ENCODE data around the gene GPHN. TPM values are rescaled to one million over a fixed set of nuclear protein-coding genes. Genes with fewer than 3 reads are reported as not detected.

GPHN gene
- total RNA-seq, 4 donors from 2014 or later: 14.4 to 32.7 (median 21.1) TPM

DNA sequence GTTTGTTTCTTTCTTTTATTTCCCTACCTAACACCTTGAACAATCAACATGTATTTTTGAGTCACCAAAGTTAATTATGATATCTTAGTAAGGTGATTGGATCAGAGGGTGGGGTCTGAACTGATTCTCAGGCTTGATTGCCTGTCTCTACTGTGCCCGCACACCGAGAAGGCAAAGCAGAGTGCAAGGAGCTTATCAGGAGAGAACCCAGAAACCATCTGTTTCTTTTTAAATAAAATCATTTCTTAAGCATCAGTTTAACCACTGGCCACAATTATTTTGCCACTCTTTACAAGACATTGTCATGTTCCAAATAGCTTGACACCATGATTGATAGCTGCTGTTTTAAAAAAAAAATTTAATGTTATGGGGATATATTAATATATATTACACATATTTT lies 684.4 kb downstream of the GPHN start:
- no peaks in the 10 kb centered on the region for H3K4me1 ChIP-seq
- intact Hi-C loops (cut with DNase I): no loop called here
- H3K4me3 ChIP-seq (replicated peaks in 1 of 3): no peak overlapping the region
- WGBS, 2 donors: 93 to 97% methylated on average over 2 of the region's 2 CpGs
- no peaks in the 10 kb centered on the region for H3K36me3 ChIP-seq
- TF ChIP-seq POLR2A (IDR thresholded peaks at IDR 0.05): no peak
- TF ChIP-seq, protein P1, sequence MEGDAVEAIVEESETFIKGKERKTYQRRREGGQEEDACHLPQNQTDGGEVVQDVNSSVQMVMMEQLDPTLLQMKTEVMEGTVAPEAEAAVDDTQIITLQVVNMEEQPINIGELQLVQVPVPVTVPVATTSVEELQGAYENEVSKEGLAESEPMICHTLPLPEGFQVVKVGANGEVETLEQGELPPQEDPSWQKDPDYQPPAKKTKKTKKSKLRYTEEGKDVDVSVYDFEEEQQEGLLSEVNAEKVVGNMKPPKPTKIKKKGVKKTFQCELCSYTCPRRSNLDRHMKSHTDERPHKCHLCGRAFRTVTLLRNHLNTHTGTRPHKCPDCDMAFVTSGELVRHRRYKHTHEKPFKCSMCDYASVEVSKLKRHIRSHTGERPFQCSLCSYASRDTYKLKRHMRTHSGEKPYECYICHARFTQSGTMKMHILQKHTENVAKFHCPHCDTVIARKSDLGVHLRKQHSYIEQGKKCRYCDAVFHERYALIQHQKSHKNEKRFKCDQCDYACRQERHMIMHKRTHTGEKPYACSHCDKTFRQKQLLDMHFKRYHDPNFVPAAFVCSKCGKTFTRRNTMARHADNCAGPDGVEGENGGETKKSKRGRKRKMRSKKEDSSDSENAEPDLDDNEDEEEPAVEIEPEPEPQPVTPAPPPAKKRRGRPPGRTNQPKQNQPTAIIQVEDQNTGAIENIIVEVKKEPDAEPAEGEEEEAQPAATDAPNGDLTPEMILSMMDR (IDR thresholded peaks at IDR 0.05): no peak
- no peaks in the 10 kb centered on the region for H3K9me3 ChIP-seq
- no peaks in the 10 kb centered on the region for H3K27me3 ChIP-seq
- no peak overlapping the region for H3K27ac ChIP-seq
- no peak for DNase-seq

GRCh38 chr14:67195279-67195678 lies 687.3 kb downstream of the GPHN start:
- H3K27ac ChIP-seq: no peak overlapping the region
- no peak for DNase-seq
- H3K27me3 ChIP-seq: no peaks in the 10 kb centered on the region
- no peaks in the 10 kb centered on the region for H3K4me1 ChIP-seq
- H3K9me3 ChIP-seq: no peaks in the 10 kb centered on the region
- H3K36me3 ChIP-seq: no peaks in the 10 kb centered on the region
- TF ChIP-seq, protein P1 (IDR thresholded peaks at IDR 0.05): no peak
- no peak for TF ChIP-seq POLR2A (IDR thresholded peaks at IDR 0.05)
- 80 to 81% methylated on average over 2 of the region's 2 CpGs for WGBS, 2 donors
- intact Hi-C loops (cut with DNase I): no loop called here
- H3K4me3 ChIP-seq (replicated peaks in 1 of 3): no peak overlapping the region

DNA sequence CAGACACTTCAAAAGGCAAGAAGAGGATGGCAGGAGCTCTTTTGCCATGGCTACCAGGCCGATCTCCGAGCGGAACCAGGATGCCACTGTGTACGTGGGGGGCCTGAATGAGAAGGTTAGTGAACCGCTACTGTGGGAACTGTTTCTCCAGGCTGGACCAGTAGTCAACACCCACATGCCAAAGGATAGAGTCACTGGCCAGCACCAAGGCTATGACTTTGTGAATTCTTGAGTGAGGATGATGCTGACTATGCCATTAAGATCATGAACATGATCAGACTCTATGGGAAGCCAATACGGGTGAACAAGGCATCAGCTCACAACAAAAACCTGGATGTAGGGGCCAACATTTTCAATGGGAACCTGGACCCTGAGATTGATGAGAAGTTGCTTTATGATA lies 691.1 kb downstream of the GPHN start:
- no peak overlapping the region for H3K4me3 ChIP-seq (replicated peaks in 1 of 3)
- no peaks in the 10 kb centered on the region for H3K4me1 ChIP-seq
- no peaks in the 10 kb centered on the region for H3K9me3 ChIP-seq
- 93 to 100% methylated on average over 6 of the region's 6 CpGs for WGBS, 2 donors
- H3K36me3 ChIP-seq: no peaks in the 10 kb centered on the region
- H3K27ac ChIP-seq: no peak overlapping the region
- intact Hi-C loops (cut with DNase I): no loop called here
- no peak for TF ChIP-seq POLR2A (IDR thresholded peaks at IDR 0.05)
- TF ChIP-seq, protein P1 (IDR thresholded peaks at IDR 0.05): no peak
- H3K27me3 ChIP-seq: no peaks in the 10 kb centered on the region
- no peak for DNase-seq

DNA sequence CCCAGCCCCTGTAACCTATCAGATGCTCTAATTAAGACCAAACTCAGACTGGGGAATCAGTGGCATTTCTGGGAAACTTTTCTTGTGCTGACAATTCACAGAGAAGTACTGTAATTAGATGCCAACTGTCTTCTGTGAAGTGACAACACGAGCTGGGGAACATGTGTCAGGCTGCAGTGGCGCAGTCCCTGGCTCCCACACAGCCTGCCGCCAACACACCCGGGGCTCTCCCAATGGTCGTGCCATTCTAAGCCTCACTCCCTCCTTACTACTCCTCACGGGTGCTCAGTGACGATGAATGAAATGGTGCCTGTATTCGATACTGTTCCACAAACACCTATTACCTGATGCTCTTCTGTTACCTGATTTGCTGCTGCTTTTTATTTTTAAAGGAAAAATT lies 699.9 kb downstream of the GPHN start:
- intact Hi-C loops (cut with DNase I): no loop called here

GRCh38 chr14:67218126-67218525 lies 710.2 kb downstream of the GPHN start:
- H3K9me3 ChIP-seq: no peaks in the 10 kb centered on the region
- no peaks in the 10 kb centered on the region for H3K27me3 ChIP-seq
- intact Hi-C loops (cut with DNase I): no loop called here
- DNase-seq: no peak
- TF ChIP-seq POLR2A (IDR thresholded peaks at IDR 0.05): no peak
- H3K4me3 ChIP-seq (replicated peaks in 1 of 3): no peak overlapping the region
- H3K36me3 ChIP-seq: no peaks in the 10 kb centered on the region
- WGBS, 2 donors: 60 to 62% methylated on average over 2 of the region's 2 CpGs
- H3K4me1 ChIP-seq: peaks cover 6 to 8% of the 10 kb centered on the region in 2 donors
- H3K27ac ChIP-seq: no peak overlapping the region

More for the DNA sequence above, 699.9 kb downstream of the GPHN start:
- Histone ChIP-seq H3K4me1 (no peaks in the 10 kb centered on the region), H3K36me3 (no peaks in the 10 kb centered on the region), H3K27me3 (no peaks in the 10 kb centered on the region), H3K4me3 (replicated peaks in 1 of 3) (no peak overlapping the region), H3K9me3 (no peaks in the 10 kb centered on the region), H3K27ac (no peak overlapping the region)
- TF ChIP-seq POLR2A (IDR thresholded peaks at IDR 0.05): no peak
- TF ChIP-seq, protein P1 (IDR thresholded peaks at IDR 0.05): no peak
- DNase-seq: no peak
- WGBS, 2 donors: 90% methylated on average over 8 of the region's 8 CpGs

Data from thyroid gland (tissue), 4 donors.